HepG2 (cell line): ENCODE data around the gene MTX1. TPM values are rescaled to one million over a fixed set of nuclear protein-coding genes. Genes with fewer than 3 reads are reported as not detected.

Experiments used
- AKAP8 ChIP-seq: sonication (generic); formaldehyde crosslinking; IDR thresholded peaks from 2 replicates; pipeline ENCODE4 v1.5.1; 2020; ENCODE audit warnings: mild to moderate bottlenecking, missing genetic modification reagents
- CBX2 ChIP-seq, 2 experiments: fragments of 200-600 bp in 1 of 2; sonication (generic); formaldehyde crosslinking in 1 of 2; IDR thresholded peaks; 2 replicates each; pipeline versions ENCODE4 v1.7.0 to v1.8.1; 2018 to 2022; ENCODE audit warnings: low read depth in 2 of 2, low read length in 1 of 2, mild to moderate bottlenecking in 1 of 2, missing genetic modification reagents in 1 of 2
- ETV6 ChIP-seq: sonication (generic); formaldehyde crosslinking; conservative IDR thresholded peaks from 2 replicates; pipeline ENCODE4 v1.4.0; 2020; ENCODE audit warnings: missing genetic modification reagents
- FLYWCH1 ChIP-seq: sonication (generic); formaldehyde crosslinking; IDR thresholded peaks from 2 replicates; pipeline ENCODE4 v1.8.1; 2023; ENCODE audit warnings: mild to moderate bottlenecking, missing genetic modification reagents
- FOXP4 ChIP-seq: sonication (generic); formaldehyde crosslinking; IDR thresholded peaks from 2 replicates; pipeline ENCODE4 v1.4.0; 2020; ENCODE audit warnings: missing genetic modification reagents
- KMT2B ChIP-seq: IDR thresholded peaks from 2 replicates; pipeline ENCODE4 v1.6.1; 2016; ENCODE audit warnings: missing genetic modification reagents, missing compliant biosample characterization
- MBD4 ChIP-seq: IDR thresholded peaks from 2 replicates; pipeline ENCODE4 v1.6.1; 2012; ENCODE audit warnings: low read length, inconsistent platforms, borderline replicate concordance
- NCOA2 ChIP-seq: sonication (generic); formaldehyde crosslinking; IDR thresholded peaks from 2 replicates; pipeline ENCODE4 v1.8.0; 2022; ENCODE audit warnings: inconsistent platforms
- NFYB ChIP-seq: sonication (generic); formaldehyde crosslinking; IDR thresholded peaks from 2 replicates; pipeline ENCODE4 v1.4.0; 2020; ENCODE audit warnings: missing genetic modification reagents
- NRL ChIP-seq: sonication (generic); formaldehyde crosslinking; IDR thresholded peaks from 2 replicates; pipeline ENCODE4 v1.5.0; 2020; ENCODE audit warnings: missing genetic modification reagents, mild to moderate bottlenecking, moderate library complexity, borderline replicate concordance
- PCBP2 ChIP-seq: fragments of 200-400 bp; formaldehyde crosslinking; optimal IDR thresholded peaks from 2 replicates; pipeline ENCODE3; 2018; ENCODE audit warnings: low read length, low read depth; ENCODE audit not compliant: poor library complexity, severe bottlenecking
- POGK ChIP-seq: sonication (generic); formaldehyde crosslinking; conservative IDR thresholded peaks from 2 replicates; pipeline ENCODE4 v1.8.0; 2022; ENCODE audit warnings: mild to moderate bottlenecking, moderate library complexity, missing genetic modification reagents
- SSRP1 ChIP-seq: IDR thresholded peaks from 2 replicates; pipeline ENCODE4 v1.6.1; 2016; ENCODE audit warnings: control low read depth
- TGIF2 ChIP-seq: IDR thresholded peaks from 2 replicates; pipeline ENCODE4 v1.6.1; 2016; ENCODE audit warnings: control low read depth, missing compliant biosample characterization
- U2AF2 ChIP-seq: fragments of 200-400 bp; formaldehyde crosslinking; IDR thresholded peaks from 2 replicates; pipeline ENCODE4 v1.6.1; 2017; ENCODE audit warnings: low read depth, mild to moderate bottlenecking, low read length
- UBTF ChIP-seq: sonication (generic); formaldehyde crosslinking; IDR thresholded peaks from 2 replicates; pipeline ENCODE4 v1.4.0; 2020; ENCODE audit warnings: mild to moderate bottlenecking, missing genetic modification reagents
- XBP1 ChIP-seq: sonication (generic); formaldehyde crosslinking; IDR thresholded peaks from 2 replicates; pipeline ENCODE4 v1.5.0; 2020; ENCODE audit warnings: missing genetic modification reagents
- ZMYM2 ChIP-seq: sonication (generic); formaldehyde crosslinking; IDR thresholded peaks from 2 replicates; pipeline ENCODE4 v1.8.0; 2022; ENCODE audit warnings: mild to moderate bottlenecking, missing genetic modification reagents
- ZNF225 ChIP-seq: sonication (generic); formaldehyde crosslinking; IDR thresholded peaks from 2 replicates; pipeline ENCODE4 v1.4.0; 2020; ENCODE audit warnings: mild to moderate bottlenecking, missing genetic modification reagents
- ZNF24 ChIP-seq: fragments of 450-650 bp; IDR thresholded peaks from 2 replicates; pipeline ENCODE4 v1.6.1; 2017; ENCODE audit warnings: antibody characterized with exemption, mild to moderate bottlenecking
- ZNF468 ChIP-seq: sonication (generic); formaldehyde crosslinking; IDR thresholded peaks from 2 replicates; pipeline ENCODE4 v1.8.0; 2022; ENCODE audit warnings: mild to moderate bottlenecking, moderate library complexity, missing genetic modification reagents
- ZNF775 ChIP-seq: sonication (generic); formaldehyde crosslinking; IDR thresholded peaks from 2 replicates; pipeline ENCODE4 v1.4.0; 2020; ENCODE audit warnings: missing genetic modification reagents, mild to moderate bottlenecking, moderate library complexity, borderline replicate concordance
- polyA plus RNA-seq, 8 experiments: library from polyadenylated mRNA; depleted of rRNA in 3 of 8; stranded (reverse) in 7 of 8; unstranded in 1 of 8; fragments of >200 nt; fragmentation: Illumina TruSeq in 4 of 8; extraction: Trizol in 4 of 8; gene quantifications; 2 replicates each; pipeline versions ENCODE4 v1.2.1 to v1.2.3, GENCODE V29; 2011 to 2016; ENCODE audit warnings: low read depth in 4 of 8, missing spikeins in 1 of 8, mixed read lengths in 1 of 8; ENCODE audit not compliant: insufficient read depth in 1 of 8
- total RNA-seq, 5 experiments: library from RNA; depleted of rRNA; stranded (reverse); fragments of >200 nt; fragmentation: Illumina TruSeq; extraction: Trizol; gene quantifications; 2 replicates each; pipeline ENCODE4 v1.2.3, GENCODE V29; 2016; ENCODE audit warnings: low read depth in 1 of 5
- TF ChIP-seq, protein P1 (sequence below): sonication (generic); formaldehyde crosslinking; IDR thresholded peaks from 2 replicates; pipeline ENCODE4 v1.4.0; 2020; ENCODE audit warnings: mild to moderate bottlenecking, missing genetic modification reagents

The MTX1 gene
- total and polyA plus RNA-seq, 2 of the 13 experiments (the other 11 are each of a cell fraction or from before 2014, with no cell fraction given): 64.5 to 72.6 TPM

DNA sequence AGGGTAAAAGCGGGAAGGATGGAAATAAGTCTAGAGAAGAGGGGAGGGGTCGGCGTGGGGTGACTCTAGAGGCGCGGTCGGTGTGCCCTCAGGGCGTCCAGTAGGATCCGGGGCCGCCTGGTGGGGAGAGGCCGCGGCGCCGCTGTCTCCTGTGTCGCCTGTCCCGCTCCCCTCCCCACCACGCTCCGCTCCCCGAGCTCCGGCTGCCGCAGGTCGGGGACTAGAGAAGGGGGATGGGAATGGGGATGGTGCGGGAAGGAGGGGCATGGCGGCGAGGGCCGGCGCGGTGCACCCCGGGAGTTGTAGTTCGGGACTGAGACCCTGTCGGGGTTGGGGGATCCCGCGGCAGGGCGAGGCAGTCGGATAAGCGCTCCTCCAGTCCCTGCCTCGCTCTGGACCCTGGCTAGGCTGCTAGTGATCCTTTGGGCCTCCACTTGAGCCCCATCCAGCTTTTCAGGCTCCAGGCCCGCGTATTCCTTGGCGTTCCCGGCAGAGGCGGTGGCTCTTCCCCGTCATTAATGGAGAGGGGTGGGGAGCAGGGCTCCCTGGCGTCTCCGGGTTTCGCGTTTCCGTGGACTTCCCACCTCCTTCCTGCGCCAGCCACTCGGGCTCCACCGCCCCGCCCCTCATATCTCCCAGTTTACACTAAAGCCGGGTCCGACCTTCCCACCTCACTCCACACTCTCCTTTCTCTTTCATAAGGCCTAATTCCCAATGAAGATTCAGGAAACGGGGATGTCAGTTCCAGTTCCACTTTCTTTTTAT is 46.9 kb downstream of the MTX1 start, which contains the start of gene ENTREP3 (continued):
- TF ChIP-seq KMT2B (CRISPR knock-in tag) (peak; percentile 66), FOXP4 (CRISPR knock-in tag) (peak; percentile 48; the same call in 1 of the 2 replicates), ZMYM2 (CRISPR knock-in tag) (no peak), POGK (no peak), NCOA2 (CRISPR knock-in tag) (peak; percentile 10; the same call in 1 of the 2 replicates), ZNF775 (CRISPR knock-in tag) (0 out of 2 replicates have a peak, but pooled peaks have one; percentile 36), ZNF24 (no peak), XBP1 (CRISPR knock-in tag) (no peak), ETV6 (CRISPR knock-in tag) (no peak), MBD4 (no peak), UBTF (peak; percentile 85; the same call in 1 of the 2 replicates), CBX2 (IDR thresholded peaks at IDR 0.05; ENCODE audit: low read depth, low read length) (no peak), CBX2 (CRISPR knock-in tag; IDR thresholded peaks at IDR 0.05; ENCODE audit: low read depth) (no peak), ZNF225 (no peak), AKAP8 (no peak), NRL (0 out of 2 replicates have a peak, but pooled peaks have one; percentile 26), PCBP2 (no peak), U2AF2 (no peak), SSRP1 (CRISPR knock-in tag) (no peak), TGIF2 (CRISPR knock-in tag) (no peak), NFYB (CRISPR knock-in tag) (peak; percentile 23; the same call in 1 of the 2 replicates), FLYWCH1 (no peak), ZNF468 (CRISPR knock-in tag) (no peak)
- TF ChIP-seq, protein P1, sequence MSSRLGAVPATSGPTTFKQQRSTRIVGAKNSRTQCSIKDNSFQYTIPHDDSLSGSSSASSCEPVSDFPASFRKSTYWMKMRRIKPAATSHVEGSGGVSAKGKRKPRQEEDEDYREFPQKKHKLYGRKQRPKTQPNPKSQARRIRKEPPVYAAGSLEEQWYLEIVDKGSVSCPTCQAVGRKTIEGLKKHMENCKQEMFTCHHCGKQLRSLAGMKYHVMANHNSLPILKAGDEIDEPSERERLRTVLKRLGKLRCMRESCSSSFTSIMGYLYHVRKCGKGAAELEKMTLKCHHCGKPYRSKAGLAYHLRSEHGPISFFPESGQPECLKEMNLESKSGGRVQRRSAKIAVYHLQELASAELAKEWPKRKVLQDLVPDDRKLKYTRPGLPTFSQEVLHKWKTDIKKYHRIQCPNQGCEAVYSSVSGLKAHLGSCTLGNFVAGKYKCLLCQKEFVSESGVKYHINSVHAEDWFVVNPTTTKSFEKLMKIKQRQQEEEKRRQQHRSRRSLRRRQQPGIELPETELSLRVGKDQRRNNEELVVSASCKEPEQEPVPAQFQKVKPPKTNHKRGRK (CRISPR knock-in tag): no peak
